ENCODE results near the gene CDK14.

CDK14 gene

DNA sequence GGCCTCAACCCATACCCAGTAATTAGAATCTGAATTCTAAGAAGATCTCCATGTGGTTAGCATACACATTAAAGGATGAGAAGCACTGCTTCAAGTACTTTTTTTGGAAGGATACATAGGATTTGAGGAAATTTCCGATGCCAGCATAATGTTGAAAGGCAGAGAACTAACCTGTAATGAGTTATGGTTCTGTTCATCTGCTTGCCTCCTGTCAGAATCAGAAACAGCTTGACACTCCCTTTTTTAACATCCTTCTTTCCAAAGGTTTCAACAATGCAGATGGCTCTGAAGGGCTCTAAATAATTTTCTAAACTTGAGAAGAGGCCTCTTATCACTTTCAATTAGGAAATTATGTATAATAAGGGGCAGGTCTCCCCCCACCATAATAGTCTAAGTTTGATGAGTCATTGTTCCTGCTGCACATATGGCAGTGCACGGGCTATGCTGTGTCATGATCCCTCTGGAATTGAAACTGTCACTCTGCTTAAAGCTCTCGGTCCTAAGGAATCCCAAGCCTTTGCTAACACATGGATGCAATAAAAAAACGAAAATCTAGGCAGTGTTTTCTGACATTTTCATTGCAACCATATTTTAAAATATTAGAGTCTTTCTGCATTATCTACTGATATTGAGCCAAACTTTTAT, 376.9 kb downstream of the CDK14 start:
- FAIRE-seq, result no peak

DNA sequence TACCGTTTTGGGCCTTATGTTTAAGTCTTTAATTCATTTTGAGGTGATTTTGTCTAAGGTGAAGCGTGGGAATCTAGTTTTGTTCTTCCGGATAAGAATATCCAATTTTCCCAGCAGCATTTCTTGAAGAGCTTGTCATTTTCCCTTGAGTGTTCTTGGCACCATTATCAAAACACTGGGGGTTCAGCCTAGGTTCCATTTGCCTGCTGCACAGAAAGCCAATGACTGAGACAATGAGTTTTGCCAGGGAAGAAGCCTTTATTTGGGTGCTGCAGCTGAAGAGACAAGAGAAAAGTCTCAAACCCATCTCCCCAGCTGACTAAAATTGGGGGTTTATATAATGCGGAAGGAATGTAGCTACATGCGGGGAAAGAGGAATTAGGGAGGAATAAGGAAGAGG, 380.9 kb downstream of the CDK14 start:
- FAIRE-seq, result no peak

DNA sequence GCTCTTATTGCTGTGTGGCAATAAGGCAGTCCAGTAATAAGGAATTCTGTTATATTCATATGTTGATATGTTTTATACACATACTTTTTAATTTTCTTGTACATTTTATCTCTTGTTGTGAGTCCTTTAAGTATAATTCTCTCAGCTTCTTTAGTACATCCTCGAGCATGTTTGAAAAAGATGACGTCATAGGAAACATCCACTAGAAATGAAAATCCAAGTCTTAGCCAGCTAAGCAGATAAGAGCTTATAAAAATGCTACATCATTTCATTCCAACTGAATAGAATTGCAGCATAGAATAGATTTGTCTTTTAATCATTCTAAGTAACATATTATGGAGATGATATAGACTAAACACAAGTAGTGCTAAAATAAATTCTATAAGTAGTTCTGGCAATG, 384.4 kb downstream of the CDK14 start:
- FAIRE-seq, result no peak

DNA sequence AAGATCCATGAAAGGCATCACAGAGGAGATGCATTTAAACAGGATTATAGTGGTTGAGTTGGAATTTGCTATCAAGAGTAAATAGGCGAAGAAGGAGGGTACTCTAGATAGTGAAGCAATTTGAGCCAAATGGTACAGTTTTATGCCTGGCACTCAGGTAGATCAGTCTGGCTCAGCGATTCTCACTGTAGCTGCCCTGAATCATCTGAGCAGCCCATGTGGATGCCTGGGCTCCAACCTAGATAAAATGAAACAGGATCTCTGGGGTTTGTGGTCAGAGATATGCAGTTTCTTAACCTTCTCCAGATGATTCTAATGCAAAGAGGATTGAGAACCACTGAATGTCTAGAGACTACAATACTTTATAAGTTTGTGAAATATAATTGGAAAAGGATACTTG, 386.1 kb downstream of the CDK14 start:
- no peak for FAIRE-seq

DNA sequence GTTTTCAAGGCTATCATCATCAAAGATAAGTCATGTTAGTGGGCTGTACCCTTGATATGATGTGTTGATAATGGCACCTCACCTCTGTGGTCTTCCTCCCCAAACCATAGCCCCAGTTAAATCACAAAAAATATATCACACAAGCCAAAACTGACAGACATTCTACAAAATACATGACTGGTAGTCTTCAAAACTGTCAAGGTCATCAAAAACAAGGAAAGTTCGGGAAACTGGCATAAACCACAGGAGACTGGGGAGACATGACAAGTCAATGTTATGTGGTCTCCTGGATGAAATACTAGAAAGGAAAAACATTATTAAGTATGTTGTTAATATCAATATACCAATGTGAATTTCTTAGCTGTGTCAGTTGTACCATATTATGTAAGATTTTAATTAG, 388.6 kb downstream of the CDK14 start:
- FAIRE-seq, result no peak

DNA sequence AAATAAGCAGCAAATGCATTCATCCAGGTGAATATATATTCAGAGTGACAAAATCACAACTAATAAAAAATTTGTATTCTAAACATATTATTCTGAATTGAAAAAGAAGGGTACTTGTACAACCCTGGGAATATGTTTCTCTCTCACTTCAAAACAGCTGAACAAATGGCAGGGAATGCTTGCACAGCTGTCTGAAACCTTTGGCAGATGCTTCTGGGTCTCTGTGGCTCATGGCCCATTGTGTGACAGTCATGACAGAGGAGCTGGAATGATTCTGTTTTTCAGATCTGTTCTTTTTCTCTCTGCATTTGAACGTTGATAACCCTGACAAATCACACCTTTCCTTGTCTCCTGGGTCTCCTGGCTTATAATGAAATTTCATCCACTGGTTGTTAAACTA, 392.4 kb downstream of the CDK14 start:
- no peak for FAIRE-seq

DNA sequence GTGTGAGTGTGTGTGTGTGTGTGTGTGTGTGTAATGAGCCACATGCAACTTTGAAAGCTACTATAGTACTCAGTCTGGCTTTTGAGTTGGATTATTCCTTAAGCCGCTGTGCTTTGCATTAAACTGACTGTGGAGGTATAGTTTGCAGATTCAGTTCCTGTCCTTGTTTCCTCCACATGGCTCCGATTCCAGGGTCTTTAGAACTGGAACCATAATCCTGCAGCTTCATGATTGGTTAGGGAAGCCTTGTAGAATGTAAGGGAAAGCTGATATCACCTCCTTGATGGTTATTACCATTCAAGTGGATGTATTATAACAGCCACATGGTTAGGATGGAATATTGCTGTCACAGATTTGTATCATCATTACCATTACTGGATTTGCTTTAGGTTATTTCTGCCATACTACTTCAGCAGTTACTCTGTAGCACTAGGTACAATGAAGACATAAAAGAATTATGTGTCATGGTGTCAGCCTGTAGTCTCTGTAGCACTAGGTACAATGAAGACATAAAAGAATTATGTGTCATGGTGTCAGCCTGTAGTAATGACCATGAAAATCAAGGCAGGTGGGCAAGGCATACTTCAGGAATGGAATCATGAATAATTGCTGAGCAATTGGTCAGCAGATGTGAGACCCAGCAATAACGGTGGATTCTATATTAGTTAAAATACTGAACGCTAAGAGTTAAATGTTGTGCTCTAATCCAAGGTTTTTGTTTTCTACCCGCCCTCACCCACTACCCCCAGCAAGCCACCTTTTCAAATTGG, 393.1 kb downstream of the CDK14 start:
- no peak for FAIRE-seq

DNA sequence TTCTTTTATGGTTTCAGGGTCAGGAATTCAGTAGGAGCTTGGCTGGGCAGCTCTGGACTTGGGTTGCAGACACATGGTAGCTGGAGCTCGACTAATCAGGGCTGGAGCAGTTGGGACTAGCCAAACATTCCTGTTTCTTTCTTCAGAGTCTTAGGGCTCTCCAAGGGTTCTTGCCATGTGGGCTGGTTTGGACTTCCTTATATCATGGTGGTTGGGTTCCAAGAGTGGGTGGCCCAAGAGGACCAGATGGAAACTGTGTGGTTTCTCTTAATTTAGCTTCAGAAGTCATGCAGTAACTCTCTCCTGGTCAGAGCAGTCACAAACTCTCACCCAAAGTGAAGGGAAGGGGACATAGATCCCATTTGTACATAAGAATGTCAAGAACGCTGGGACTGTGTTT, 398.0 kb downstream of the CDK14 start:
- FAIRE-seq, result no peak

DNA sequence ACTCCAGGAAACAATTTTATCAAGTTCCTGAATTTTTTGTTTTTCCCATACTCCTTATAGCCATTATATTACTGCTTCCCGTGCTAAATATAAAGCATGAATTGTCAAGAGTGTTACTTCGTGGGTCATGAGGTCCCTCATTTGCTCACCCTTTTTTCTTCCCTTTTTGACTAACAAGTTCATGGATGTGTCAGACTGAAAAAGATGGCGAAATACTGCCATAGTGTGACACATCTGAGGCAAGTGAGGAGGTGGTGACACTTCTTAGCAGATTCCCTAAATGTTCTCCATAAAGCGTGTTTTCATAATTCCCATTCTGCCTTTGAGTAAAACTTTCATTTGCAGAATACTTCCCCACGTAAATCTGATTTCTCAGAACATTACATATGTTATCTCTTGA, 398.5 kb downstream of the CDK14 start:
- FAIRE-seq, result no peak

DNA sequence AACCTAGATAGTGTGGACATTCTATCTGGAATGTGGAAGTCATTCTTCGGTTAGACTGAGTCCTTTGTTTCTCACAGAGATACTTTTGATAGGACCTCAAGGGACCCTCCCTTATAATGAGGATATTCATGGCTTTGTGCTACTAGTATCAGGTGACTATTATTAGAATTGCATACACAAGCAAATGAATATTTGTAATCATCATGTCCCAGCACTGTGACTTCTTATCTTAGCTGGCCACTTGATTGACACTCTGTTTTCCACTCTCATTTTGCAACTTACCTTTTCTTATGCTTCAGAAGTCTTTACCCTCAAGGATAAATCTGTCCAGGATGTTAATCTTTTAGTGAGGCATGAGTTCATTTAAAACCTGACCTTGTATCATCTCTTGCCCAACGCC, 399.9 kb downstream of the CDK14 start:
- FAIRE-seq, result no peak

DNA sequence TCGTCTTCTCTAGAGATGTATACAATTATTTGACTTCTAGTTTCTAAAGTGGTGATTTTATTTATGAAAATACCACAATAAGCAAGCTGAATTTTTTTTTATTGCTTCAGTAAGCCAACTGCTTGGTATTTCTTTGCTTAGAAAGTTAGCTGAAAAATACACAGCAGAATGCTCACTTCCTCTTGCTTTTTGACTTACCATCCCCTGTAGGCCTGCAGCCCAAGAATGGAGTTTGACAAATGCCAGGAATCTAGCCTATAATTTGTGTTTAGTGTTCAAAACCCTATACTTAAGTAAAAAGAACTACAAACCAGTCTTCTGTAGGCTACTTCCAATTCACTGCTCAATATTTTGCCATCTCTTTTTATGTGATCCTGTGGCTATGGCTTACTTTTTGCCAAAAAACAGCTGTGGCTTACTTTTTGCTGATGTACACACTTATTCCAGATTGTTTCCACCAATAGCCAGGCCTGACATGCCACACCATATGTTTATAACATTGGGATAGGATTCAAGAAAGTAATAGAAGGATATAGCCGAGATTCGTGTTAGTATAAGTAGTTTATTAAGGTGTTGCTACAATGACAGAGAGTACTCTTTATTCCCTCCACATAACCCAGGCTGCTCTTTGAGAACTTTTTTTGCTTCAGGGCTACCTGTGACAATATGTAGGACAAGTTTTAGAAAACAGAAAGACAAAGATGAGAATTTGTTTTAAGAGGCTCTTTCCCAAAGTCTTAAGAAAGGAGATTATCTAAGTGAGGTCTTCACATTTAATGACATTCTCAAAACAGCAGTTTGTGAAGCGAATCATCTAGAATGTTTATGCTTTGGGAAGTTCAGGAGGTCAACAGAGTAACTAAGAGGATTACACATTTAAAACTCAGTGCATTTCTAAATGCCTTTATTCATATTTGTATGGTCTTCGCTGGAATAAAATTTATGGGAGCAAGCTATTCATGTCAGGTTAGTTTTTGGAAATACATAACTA, 404.2 kb downstream of the CDK14 start:
- FAIRE-seq, result no peak

DNA sequence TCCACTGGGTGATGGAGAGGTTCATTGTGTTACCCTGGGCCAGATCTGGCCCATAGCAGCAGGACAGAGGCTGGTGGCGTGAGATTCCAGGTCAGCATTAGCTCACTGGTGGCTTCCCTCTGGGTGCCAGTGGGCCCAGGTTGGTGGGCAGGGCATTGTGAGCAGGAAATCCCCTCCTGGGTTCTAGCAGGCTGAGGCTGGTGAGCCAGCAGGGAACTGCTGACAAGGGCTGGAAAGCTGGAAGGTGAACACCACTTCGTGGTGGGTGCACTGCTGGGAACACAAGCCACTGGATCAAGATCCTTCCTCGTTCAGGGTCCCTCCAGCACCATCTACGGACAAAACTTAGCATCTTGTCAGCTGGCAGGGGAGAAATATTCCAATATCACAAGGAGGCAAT, 408.9 kb downstream of the CDK14 start:
- FAIRE-seq, result no peak

DNA sequence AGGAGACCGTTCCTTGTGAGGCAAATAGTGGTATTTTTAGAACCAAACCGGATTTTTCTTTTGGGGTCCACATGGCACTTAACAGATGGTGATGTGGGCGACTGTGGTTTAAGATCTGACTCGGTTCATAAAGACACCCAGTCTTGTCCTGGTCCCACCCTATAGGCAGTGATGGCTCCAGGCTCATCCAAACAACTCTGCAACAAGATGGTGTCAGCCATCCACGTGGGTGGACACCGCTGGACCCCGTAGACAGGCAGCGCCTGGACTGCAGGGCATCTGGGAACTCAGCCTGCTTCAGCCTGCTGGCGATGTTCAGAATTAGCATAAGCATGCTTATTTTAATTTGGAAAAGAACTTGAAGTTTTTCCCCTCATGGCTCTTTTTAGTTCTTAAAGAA, 409.7 kb downstream of the CDK14 start:
- FAIRE-seq, result no peak

DNA sequence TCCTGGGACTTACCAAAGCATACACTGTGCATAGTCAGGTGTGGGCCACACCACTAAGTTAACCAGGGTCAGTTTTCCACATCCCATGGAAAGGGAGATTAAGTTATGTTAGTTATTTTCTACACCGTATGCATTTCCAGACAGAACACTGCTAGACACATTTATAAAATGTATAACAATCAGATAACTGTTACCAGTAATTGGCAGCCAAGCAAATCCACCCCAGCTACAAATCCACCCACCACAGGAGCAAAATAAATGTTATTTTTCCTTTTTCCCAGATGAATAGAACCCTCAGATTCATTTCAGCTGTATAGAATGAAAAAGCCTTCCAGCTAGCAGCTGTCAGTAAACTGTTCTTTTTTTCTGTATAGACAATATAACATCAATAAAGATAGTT, 411.2 kb downstream of the CDK14 start:
- FAIRE-seq, result no peak

DNA sequence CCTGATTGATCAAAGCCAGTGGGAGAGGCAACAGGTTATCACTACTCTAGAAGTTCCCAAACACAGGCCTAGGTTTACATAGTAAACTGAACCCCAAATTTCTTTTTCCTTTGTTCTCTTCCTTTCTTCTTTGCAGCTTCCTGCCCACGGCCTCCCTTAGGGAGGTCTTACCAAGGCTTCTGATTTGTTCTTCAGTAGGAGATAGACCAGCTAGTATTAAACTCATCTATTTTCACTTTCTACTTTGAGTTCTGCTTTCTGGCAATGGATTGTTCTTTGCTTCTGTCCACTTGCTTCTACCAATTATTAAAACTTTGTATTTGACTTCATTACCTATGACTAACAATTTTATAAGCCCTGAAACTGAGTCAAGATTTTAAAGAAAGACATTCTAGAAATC, 417.0 kb downstream of the CDK14 start:
- no peak for FAIRE-seq

DNA sequence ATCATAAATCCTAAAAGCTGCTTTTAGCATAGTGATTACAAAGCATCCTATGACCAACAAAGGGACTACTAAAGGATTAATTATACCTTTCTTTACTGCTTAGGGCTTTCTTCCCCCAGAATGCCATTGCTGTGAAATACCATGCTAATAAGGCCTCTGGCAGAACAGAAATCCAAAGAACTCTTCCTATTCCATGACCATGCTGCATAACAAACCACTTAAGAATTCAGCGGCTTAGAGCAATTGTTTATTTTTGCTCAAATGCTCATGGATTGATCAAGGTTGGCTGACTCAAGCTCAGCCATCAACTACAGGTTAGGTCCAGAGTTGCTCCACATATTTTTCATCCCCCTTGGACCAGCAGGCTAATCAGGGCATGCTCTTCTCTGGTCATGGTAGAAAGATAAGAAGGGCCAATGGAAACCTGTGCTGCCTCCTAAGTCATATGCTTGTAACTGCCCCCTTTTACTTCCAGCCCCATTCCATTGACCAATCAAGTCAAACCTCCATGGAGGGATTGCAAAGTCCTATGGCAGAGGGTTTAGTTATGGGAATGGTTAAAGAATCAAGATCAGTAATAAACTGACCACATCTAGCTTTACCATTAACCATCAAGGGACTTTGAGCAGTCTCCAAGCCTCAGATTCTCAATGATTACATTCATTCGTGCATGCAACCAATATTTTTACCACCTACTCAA, 423.7 kb downstream of the CDK14 start:
- no peak for FAIRE-seq

DNA sequence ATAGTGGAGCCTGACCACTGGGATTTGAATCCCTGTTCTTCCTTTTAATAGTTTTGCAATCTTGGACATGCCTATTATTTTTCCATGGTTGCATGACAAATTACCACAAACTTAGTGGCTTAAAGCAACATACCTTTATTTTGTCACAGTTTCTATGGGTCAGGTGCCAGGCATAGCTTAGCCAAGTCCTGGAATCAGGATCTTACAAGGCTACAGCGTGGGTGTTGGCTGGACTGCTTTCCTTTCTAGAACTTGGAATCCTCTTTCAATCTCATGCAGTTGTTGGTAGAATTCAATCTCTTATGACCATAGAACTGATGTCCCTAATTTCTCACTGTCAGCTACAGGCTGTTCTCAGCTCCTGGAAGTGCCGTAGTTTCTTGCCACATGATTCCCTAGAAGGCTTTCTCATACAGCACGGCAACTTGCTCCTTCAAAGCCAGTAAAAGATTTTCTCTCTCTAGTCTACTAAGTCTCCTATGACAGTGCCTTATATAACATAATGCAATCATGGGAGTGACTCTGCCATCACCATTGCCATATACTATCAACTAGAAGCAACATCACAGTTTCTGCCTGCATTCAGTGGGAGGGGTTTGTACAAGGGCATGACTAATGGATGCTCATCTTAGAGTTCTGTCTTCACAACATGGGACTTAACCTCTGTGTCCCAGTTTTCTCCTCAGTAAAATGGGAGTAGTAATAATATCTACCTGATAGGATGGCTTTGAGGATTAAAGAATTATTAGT, 424.7 kb downstream of the CDK14 start:
- no peak for FAIRE-seq

DNA sequence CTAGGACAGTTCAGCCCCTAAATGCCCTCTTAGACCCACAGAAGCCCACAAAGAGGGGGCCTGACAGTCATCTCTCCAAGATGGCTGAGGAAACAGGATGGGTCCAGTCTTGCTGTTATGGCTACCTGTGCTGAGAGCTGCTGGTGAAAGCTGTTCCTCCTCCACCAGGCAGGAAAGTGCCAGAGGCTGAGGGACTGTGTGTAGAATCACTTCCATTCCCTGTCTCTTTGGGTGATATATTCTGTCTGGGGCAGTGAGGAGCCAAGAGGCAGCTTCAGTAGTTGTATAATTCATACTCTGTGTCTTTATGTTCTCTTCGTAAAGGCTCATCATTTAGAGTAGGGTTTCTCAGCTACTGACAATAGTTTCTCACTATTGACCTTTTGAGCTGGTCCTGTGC, 425.8 kb downstream of the CDK14 start:
- no peak for FAIRE-seq

DNA sequence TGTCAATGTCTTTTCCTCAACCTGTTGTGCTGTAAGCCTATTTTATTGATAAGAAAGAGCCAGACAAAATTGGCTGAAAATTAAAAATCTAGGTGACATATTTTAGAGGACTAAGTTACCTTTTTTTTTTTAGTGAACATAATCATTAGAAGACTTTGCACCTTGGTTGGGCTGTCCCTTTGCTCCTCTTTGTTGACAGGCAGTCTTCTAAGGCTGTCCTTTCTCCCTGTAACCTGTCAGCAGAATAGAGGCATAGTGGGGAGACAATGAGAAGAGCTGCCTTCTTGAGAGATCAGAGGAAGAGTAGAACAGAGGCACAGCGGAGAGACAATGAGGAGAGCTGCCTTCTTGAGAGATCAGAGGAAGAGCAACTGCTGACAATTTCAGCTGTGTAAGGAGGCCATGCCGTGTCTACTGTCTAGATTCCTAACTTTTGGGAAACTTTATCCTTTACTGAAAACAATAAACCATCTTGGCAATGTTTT, 429.8 kb downstream of the CDK14 start:
- no peak for FAIRE-seq

DNA sequence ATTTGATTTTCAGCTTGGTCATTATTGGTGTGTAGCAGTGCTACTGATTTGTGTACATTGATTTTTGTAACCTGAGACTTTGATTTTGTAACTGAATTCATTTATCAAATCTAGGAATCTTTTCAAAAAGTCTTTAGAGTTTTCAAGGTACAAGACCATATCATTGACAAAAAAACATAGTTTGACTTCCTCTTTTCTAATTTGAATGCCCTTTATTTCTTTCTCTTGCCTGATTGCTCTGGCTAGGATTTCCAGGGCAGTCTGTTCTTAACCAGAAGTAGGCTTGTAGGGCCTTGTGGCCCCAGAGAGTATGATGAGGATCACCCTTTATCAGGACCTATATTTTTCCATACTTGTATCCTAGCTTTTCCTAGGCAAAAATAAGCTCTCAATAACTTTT, 433.6 kb downstream of the CDK14 start:
- no peak for FAIRE-seq

DNA sequence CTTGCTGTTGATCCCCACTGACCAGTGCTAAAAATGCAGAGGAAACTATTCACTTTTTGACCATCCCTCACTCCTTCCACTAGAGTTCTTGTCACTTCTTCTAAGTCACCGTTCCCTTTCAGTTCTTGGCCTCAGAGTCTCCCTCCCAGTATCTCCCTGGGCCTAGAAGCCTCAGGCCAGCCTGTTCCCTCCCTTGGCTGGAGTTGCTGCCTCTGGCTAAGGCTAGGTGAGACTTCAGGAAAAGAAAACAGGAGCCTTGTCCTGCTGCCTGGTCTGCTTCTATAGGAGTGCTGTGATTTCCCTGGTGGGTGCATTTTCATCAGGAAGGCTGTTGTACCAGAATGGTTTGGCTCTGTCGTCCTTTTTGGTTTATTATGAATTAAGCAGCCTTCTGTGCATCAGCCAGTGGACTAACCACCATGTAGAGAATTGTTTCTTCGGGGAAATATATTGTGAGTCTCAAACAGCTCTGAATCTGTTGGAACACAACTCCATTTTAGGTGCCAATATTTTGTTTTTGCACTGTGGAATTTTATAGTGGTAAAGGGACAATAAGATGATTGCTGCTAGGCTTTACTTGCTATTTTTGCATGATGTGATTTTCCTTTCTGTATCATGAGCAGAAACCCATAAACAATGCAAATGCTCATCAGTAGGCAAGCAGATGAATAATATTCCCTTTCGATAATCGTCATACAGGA, 434.7 kb downstream of the CDK14 start:
- no peak for FAIRE-seq
